Prostate gland (tissue), 2 donors: ENCODE data around the gene TARP.

Source experiments
- DNase-seq: peaks from one replicate; pipeline ENCODE4 v3.0.0-alpha.2; 2019; ENCODE audit warnings: low spot score
- H3K27ac ChIP-seq, 2 donors: fragments of 200-600 bp; sonication (generic); 2 replicates each; pipeline ENCODE4 v1.5.1; 2017 to 2019
- H3K27me3 ChIP-seq: fragments of 200-600 bp; sonication (generic); replicated peaks from 2 replicates; pipeline ENCODE4 v1.5.1; 2019; ENCODE audit not compliant: insufficient read depth
- H3K36me3 ChIP-seq, 2 donors: fragments of 200-600 bp; sonication (generic); 1 replicate in 1 of 2; 2 replicates in 1 of 2; pipeline versions ENCODE4 v1.5.1 to v1.8.1; 2017 to 2019
- H3K4me1 ChIP-seq: fragments of 200-600 bp; sonication (generic); replicated peaks from 2 replicates; pipeline ENCODE4 v1.5.1; 2019
- H3K4me3 ChIP-seq, 2 donors: fragments of 200-600 bp; sonication (generic); 2 replicates each; pipeline ENCODE4 v1.5.1; 2017 to 2019
- H3K9me3 ChIP-seq: fragments of 200-600 bp; sonication (generic); 2 replicates; pipeline ENCODE4 v1.5.1; 2017
- CTCF ChIP-seq, 4 experiments: fragments of 200-600 bp in 2 of 4; fragments of 450-650 bp in 2 of 4; sonication (generic) in 2 of 4; IDR thresholded peaks; 1 replicate in 3 of 4; 2 replicates in 1 of 4; pipeline ENCODE4 v1.5.1; 2016 to 2019; ENCODE audit warnings: antibody characterized with exemption in 4 of 4, mild to moderate bottlenecking in 2 of 4, moderate library complexity in 2 of 4
- POLR2A ChIP-seq: fragments of 450-650 bp; IDR thresholded peaks from one replicate; pipeline ENCODE4 v1.6.1; 2016; ENCODE audit warnings: antibody characterized with exemption, mild to moderate bottlenecking
- POLR2AphosphoS5 ChIP-seq: sonication (generic); formaldehyde crosslinking; IDR thresholded peaks from one replicate; pipeline ENCODE4 v1.6.1; 2017; ENCODE audit warnings: antibody characterized with exemption
- WGBS: methylation state at CpG from one replicate; pipeline ENCODE4 v1.1.5; 2018; 5-methylcytosine and 5-hydroxymethylcytosine counted together
- intact Hi-C: fragments of 100-400 bp; cut with DNase I; formaldehyde crosslinking; loops from one replicate; pipeline ENCODE4 v1.14.2; 2022

TARP gene

GRCh38 chr7:38220452-38220851, 53.0 kb downstream of the TARP start:
- peak overlapping the region; percentile 25 to 79 for H3K27ac ChIP-seq
- H3K27me3 ChIP-seq, result no peaks in the 10 kb centered on the region
- DNase-seq, result no peak
- no peak overlapping the region for H3K4me3 ChIP-seq
- TF ChIP-seq POLR2A (no peak), CTCF (IDR thresholded peaks at IDR 0.05) (no peak), POLR2AphosphoS5 (no peak)
- WGBS, result 92% methylated on average over 3 of the region's 3 CpGs
- intact Hi-C loops, result no loop called here
- no peaks in the 10 kb centered on the region for H3K9me3 ChIP-seq
- H3K4me1 ChIP-seq, result peaks cover 23% of the 10 kb centered on the region
- no peaks in the 10 kb centered on the region for H3K36me3 ChIP-seq

GRCh38 chr7:38217672-38218071, 55.8 kb downstream of the TARP start:
- DNase-seq, result no peak
- intact Hi-C loops, result loop anchor here (5.0 kb wide), 1 partner anchor 100 kb away; no protein-coding TSS in a partner anchor
- Histone ChIP-seq H3K27ac (peak overlapping the region; percentile 69 to 79), H3K4me3 (no peak overlapping the region), H3K27me3 (no peaks in the 10 kb centered on the region), H3K36me3 (no peaks in the 10 kb centered on the region), H3K9me3 (no peaks in the 10 kb centered on the region), H3K4me1 (peaks cover 16% of the 10 kb centered on the region)
- TF ChIP-seq POLR2AphosphoS5, result no peak
- TF ChIP-seq POLR2A, result no peak
- no peak for TF ChIP-seq CTCF (IDR thresholded peaks at IDR 0.05)
- 73% methylated on average over 2 of the region's 2 CpGs for WGBS

GRCh38 chr7:38215735-38216670, 57.4 kb downstream of the TARP start:
- intact Hi-C loops, result loop anchor here (5.0 kb wide), 1 partner anchor 101 kb away; no protein-coding TSS in a partner anchor
- peaks cover 8% of the 10 kb centered on the region for H3K4me1 ChIP-seq
- TF ChIP-seq POLR2AphosphoS5 (peak; percentile 61), CTCF (IDR thresholded peaks at IDR 0.05) (peak; percentile 87 to 98 (median 94)), POLR2A (no peak)
- H3K4me3 ChIP-seq, result no peak overlapping the region
- no peaks in the 10 kb centered on the region for H3K9me3 ChIP-seq
- no peaks in the 10 kb centered on the region for H3K36me3 ChIP-seq
- peak; percentile 82 for DNase-seq
- no peaks in the 10 kb centered on the region for H3K27me3 ChIP-seq
- H3K27ac ChIP-seq, result peak overlapping the region; percentile 69 to 79
- 12% methylated on average over 5 of the region's 5 CpGs for WGBS

- intact Hi-C loops, result loop anchor here (5.0 kb wide), 1 partner anchor 102 kb away; no protein-coding TSS in a partner anchor
- WGBS, result 27% methylated on average over 1 of the region's 1 CpG
- H3K27me3 ChIP-seq, result no peaks in the 10 kb centered on the region
- peak overlapping the region; percentile 69 to 79 for H3K27ac ChIP-seq
- no peaks in the 10 kb centered on the region for H3K9me3 ChIP-seq
- no peak overlapping the region for H3K4me3 ChIP-seq
- peaks cover 8% of the 10 kb centered on the region for H3K4me1 ChIP-seq
- no peaks in the 10 kb centered on the region for H3K36me3 ChIP-seq
- DNase-seq, result no peak
- TF ChIP-seq POLR2AphosphoS5, result no peak
Observed at GRCh38 chr7:38215115-38215514, 58.3 kb downstream of the TARP start.

- peaks cover 6% of the 10 kb centered on the region for H3K4me1 ChIP-seq
- intact Hi-C loops, result no loop called here
- no peak for DNase-seq
- H3K27ac ChIP-seq, result peak overlapping the region; percentile 66 to 79
- no peaks in the 10 kb centered on the region for H3K36me3 ChIP-seq
- no peak overlapping the region for H3K4me3 ChIP-seq
- 29% methylated on average over 3 of the region's 3 CpGs for WGBS
- H3K27me3 ChIP-seq, result no peaks in the 10 kb centered on the region
- H3K9me3 ChIP-seq, result no peaks in the 10 kb centered on the region
- TF ChIP-seq POLR2AphosphoS5 (no peak), POLR2A (no peak), CTCF (IDR thresholded peaks at IDR 0.05) (no peak)
Observed at GRCh38 chr7:38211940-38212339, 61.5 kb downstream of the TARP start.
